NCI-H510A treated with DMSO at 0.1 percent for 48 hours (cell line): Measurements from ENCODE around the gene CFAP92.

Experiments
- DNase-seq: peaks from one replicate; lab custom pipeline; 2025; lab: John Stamatoyannopoulos, UW

CFAP92 gene

DNA sequence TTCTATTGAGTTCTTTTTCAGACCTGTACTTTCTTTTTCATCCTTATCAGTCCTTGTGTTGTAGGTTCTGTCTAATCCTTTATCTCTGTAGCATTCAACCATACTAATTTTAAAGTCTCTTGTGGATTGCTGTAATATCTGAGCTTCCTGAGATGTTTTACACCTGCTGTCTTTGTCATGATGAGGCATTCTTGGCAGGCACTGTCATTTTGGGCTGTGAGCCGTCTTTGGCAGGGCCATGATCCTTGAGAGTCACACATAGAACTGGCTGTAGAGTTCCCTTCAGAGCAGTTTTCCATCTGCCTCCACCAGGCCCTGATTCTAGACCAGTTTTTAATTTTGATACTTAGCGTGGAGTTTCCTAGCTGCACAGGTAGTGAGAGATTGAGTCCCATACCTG, 13.9 kb upstream of the CFAP92 start:
- DNase-seq = no peak

DNA sequence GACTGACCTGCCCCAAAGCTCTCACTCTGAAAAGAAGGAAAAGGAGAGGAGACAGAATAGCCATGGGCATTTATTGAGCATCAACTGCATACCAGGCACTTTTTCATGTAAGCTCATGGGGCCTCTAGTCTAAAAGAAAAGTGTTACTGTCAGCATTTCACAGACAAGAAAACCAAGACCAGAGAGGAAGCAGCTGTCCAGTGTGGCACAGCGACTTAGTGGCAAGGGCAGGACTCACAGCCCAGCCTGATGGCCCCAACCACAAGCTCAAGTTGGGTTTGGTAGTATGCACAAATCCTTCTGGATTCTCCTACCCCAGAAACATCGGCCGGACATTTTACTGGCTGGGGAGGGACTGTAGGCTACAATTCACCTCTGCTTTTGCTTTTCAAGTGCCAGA, 13.0 kb upstream of the CFAP92 start:
- no peak for DNase-seq

DNA sequence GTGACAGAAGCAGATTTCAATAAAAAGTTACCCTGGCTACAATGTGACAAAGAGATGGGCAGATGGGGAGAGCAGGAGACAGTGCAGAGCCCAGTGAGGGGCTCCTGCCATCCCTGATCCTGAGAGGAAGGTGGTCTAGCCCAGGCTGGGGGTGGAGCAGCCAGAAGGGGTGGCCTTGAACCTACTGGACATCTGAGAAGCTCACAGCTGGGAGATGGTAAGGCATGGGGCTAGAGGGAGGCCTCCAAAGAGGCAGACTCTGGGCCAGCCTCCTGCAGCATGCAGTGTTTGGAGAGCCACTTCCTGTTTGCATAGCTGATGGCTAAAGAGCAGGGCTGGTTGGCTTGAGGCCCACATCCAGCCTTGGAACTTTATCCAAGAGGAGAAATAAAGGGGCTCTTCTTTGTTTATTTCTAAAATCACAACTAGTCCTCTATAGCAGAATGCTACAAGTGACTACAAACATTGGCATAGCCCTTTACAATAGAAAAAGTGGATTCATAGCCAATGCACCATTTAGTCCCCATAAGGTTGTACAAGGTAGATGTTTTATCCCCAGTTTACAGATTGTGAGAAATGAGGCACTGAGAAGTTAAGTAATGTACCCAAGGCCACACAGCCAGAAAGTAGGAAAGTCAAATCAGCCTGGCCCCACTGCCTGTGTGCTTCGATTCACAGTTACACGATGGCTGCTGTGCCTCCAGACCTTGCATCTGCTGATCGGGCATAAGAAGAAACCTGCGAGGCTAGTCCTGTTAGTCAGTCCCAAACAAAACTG, 11.8 kb upstream of the CFAP92 start:
- peak; percentile 65 for DNase-seq

DNA sequence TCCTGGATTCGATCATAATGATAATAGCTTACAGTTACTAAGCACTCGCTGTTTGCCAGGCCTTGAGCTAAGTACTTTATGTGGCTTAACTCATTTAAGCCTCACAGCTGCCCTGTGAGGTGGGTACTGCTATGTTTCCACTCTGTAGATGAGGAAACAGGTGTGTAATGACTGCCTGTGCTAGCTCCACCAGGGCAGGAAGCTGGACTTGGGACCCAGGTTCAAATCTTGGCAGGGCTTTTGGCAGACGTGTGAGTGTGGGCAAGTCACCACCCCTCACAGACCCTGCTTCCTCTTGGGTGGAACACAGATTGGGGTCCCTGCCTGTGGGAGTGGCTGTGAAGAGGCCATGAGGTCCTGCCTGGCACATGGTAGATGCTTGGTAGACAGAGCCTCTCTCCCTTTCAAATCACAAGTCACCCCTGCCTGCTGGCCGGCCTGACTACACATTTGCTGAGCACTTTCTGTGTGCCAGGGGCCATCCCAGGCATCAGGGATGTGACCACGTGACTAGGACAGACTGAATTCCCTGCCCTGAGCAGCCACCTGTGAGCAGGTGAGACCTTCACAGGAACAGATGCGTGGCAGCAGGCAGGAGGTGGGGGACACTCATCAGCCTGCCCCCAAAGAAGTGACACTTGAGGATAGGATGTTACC, 10.9 kb upstream of the CFAP92 start:
- peak; percentile 53 for DNase-seq

DNA sequence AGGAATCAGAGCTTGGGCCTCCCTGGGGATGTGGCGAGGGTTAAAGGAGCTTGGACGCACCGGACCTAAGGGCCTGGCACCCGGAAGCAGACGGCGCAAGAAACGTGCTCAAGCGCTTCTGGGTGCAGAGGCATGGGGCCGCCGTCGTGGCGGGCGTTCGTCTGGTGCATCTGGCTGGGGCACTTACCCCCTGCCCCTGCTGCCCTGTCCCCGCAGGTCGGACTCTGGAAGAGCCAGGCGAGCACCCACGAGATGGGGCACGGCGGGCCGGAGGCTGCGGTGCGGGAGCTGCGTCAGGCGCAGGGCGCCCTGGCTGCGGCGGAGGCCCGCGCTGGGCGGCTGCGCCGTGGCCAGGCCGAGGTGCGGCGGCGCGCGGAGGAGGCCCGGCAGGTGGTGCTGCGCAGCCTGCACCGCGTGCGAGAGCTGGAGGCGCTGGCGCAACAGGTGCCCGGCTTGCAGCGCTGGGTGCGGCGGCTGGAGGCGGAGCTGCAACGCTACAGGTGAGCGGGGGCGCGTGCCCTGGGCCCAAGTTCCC, 9.8 kb upstream of the CFAP92 start:
- DNase-seq = peak; percentile 27

DNA sequence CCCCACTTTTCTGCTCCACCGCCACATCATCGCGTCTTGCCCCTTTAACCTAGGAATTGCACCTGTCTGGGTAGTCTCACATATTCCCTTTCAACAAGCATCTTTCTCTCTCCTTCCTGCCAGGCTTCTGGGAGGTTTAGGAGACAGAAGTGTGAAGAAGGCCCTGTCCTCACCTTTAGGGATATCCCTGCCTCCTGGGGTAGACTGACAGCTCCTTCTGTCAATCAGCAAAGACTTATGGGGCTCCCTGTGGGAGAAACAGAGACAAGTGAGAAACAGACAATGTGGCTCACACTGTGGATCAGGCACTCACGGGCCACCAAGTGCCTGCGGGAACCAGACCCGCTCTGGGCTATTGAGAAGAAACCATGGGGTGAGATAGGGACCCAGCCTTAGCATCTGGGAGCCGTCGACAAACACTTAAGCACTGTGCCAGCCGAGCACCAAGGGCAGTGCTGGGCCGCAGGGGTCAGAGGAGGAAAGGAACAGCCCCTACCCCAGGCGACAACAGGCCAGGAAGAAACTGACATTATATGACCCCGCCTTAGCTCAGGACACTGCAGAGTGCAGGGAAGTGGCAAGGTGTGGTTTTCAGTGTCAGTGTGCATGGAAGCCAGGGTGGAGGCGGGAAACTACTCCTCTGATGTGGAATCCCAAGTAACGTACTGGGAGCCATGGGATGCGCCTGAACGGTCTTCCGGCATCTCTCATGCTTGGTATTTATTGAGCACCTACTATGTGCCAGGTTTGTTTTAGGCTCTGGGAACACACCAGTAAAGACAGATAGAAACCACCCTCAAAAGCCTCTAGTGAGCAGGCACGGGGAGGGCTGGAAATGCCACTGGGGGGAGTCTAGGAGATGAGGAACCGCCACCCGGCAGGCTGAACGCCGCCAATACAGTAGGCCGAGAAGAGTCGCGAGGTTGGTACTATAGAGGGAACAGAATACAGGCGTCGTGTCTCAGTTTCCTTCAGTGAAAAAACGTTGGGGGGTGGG, 9.0 kb upstream of the CFAP92 start:
- DNase-seq = no peak

DNA sequence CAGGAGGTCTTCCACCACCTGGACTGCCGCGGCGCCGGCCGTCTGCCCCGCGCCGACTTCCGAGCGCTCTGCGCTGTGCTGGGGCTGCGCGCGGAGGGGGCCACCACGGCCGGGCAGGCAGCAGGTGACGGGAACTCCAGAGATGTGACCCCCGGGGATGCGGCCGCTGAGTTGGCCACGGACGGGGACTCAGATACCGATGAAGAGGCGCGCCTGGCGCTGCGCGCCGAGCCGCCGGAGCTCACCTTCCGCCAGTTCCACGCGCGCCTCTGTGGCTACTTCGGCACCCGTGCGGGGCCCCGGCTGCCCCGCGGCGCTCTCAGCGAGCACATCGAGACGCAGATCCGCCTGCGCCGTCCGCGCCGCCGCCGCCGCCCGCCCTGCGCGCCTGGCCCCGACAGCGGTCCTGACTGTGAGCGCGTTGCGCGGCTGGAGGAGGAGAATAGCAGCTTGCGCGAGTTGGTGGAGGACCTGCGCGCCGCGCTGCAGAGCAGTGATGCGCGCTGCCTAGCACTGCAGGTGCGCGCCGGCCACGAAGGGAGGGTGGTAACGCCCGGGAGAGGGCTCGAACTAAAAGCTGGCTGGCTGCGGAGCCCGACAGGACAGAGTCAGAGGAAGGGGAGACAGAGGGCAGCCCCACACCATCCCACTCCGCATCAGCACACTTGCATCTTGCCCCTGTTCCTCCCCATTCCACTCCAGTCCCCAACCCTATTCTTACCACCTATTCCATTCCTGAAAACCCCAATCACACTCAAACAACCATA, 8.1 kb upstream of the CFAP92 start:
- peak; percentile 15 for DNase-seq

DNA sequence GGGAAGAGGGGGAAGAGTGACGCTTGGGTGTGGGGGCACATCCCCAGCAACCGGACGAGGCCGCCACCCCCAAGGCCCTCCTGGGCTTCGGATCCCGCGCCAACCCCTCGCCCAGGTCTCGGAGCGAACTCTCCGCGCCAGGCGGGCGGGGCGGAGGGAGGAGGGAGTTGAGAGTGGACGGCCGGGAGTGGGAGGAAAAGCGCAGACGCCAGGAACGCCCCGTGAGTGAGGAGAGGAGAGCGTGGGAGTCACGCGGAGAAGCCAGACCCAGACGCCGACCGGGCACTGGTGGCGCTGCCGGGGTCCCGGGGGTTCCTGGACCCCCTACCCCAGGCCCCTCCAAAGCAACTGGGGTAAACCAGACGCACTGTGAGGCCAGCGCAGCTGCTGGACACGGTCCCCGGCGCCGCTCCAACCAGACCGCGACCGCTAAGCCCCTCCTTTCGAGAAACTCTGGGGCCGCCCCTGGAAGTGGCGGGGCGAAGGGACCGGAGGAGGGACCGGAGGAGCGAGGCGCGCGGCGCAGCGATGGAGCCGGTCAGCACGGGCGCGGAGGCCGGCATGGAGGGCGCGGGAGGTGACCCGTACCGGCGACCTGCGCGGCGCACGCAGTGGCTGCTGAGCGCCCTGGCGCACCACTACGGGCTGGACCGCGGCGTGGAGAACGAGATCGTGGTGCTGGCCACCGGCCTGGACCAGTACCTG, 7.4 kb upstream of the CFAP92 start, which contains the start of gene EFCC1:
EFCC1 (plus strand) TSS at position 204 of the 705 bp plus-strand sequence; CDS start at position 529, 325 bp downstream.
- DNase-seq = peak; percentile 36

DNA sequence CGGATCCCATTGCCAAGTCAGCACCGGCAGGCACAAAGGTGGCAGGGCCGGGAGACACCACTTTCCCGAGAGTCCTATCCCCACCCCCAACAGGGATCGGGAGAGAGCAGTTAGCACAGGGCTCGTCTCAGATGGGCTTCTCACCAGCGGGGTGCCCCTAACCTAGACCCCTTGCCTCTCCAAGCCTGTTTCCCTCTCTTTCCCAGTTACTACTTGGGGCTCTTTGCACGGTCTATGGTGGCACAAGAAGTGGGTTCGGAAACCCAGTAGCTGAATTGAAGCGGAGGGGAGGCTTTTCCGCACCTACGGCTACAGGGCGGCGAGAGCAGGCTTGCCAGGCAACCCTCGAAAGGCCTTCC, 6.8 kb upstream of the CFAP92 start:
- DNase-seq = no peak

DNA sequence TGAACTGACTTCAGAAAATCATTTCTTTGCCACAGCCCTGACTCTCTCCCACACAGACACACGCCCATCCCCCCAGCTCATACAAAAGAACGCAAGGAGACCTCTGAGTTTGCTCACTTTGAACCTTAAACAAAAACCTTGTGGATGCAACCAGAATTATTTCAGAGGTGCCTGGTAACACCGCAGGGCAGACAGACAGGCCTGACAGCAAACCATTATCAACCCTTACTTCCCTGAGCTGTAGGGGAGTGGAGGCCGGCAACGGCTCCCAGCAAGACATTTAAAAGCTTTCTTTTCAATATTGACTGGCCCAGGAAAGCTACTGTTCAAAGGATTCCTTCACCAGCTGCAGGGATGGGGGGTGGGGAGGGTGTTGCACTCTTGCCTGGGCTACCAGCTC, 5.2 kb upstream of the CFAP92 start:
- no peak for DNase-seq

DNA sequence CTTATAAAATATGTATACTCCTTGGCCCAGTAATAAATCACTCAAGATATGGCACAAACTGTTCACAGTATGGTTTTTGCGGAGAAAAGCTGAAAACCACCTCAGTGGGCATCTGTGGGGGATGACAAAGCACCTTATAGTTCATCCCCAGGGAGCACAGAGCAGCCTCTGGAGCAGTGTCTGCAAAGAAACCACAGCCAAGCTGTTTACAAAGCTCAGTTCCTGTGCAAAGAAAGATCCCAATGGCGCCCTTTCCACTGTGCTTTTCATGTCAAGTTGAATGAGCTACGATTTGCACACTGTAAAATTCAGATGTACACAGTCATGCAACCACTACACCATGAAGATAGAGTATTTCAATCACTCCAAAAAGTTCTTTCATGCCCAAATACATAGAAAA, 4.7 kb upstream of the CFAP92 start:
- no peak for DNase-seq

DNA sequence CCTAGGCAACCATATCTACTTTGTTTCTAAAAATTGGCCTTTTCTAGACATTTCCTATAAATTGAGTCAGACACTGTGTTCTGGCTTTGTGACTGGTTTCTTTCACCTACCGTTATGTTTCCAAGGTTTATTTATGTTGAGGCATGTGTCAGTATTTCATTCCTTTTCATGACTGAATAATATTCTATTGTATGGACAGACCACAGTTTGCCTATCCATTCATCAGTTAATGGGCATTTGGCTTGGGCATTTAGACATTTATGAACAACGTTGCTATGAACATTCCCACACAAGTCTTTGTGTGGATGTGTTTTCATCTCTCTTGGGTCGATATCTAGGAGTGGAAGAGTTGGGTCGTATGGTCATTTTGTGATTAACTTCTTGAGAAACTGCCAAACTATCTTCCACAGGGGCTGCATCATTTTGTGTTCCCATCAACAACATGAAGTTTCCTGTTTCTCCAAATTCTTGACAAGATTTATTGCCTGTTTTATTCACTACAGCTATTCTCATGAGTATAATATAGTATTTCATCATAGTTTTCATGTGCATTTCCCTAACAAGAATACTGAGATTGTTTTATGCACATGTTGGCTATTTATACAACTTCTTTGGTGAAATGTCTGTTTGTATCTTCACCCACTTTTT, 3.7 kb upstream of the CFAP92 start:
- no peak for DNase-seq

DNA sequence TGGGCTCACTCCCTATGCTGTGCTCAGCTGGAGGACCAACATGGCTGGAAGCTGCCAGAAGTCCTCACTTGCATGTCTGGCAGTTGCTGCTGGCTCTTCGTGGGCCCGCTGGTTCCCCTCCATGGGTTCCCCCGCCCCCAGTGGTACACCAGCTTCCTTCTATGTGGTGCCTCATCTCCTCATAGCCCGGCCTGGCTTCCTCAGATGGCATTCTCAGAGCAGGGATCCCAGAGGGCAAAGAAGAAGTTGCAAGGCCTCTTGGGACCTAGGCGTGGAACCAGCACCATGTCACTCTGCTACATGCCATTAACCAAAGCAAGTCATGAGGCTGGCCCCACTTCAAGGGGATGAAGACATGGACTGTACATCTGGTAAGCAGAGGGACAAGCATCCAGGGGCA, 2.9 kb upstream of the CFAP92 start:
- no peak for DNase-seq

DNA sequence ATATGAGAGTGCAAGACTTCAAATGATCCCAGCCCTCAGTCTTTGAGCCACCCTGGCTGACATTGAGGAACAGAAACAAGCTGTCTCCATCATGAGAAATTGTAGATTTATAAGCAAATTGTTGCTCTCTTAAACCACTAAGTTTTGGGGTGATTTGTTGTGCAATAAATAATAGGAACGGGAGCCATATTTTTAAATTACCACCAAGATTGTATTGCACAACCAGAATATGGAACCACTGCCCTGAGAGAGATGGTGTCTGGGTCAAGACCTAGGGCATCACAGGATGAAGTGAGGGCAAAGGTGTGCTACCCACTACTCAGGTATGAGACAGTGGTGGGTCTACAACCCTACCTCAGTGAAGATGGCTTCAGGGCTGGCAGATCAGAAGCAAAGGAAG, 2.3 kb upstream of the CFAP92 start:
- DNase-seq = no peak

DNA sequence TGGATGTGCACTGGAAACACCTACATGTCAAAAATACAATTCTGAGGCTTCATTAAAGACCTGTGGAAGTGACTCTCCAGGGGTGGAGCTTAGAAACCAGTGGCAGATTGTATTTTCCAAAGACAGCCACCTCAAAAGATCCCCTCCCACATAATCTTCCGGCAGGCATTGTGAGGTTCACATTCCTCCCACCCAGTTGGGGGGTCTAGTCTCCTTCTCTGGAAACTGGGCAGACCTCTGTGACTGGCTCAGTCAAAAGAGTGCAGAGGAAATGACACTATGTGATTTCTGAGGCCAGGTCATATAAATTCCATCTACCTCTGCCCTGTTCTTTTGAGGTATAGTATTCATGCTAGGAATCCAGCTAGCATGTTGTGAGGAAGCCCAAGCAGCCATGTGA, 1.9 kb upstream of the CFAP92 start:
- no peak for DNase-seq

DNA sequence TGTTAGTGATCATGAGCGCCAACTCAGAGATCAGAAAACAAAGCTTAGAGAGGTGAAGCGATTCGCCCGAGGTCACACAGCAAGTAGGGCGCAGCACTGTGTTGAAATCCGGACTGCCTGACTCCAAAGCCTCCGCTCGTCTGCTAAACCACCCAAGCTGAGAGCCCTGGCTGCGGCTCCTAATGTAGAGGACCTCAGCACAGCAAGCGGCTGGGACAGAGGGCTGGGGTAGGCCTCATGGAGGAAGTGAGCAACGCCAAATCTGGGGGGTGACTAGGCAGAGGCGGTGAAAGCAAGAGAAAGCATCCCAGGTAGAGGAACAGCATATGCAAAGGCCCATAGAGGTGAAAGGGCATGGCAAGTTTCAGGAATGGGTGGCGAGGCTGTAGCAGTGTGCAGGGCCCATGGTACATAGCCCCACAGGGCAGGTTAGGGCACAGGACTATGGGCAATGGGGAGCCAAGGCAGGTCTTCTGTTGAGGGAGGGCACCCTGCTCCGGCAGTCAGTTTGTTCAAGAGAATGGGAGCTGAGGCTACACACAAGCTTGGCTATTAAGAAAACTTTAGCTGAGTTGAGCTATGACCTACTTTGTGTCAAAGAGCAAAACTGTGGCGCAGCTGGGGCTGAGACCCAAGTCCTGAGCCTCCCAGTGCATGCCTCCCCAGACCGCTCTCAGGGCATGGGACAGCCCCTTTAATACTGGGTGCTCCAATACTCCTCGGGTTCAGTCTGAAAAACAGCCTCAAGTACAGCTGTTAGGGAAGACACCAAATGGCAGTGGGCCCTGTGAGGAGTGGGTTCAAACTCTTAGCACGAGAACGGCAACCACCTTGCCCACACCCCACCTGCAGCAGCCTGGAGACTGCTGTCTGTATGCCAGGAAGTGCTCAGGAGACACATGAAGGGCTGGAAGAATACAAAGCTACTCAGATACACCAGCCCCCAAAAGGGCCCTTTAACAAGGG, 988 bp upstream of the CFAP92 start:
- no peak for DNase-seq

DNA sequence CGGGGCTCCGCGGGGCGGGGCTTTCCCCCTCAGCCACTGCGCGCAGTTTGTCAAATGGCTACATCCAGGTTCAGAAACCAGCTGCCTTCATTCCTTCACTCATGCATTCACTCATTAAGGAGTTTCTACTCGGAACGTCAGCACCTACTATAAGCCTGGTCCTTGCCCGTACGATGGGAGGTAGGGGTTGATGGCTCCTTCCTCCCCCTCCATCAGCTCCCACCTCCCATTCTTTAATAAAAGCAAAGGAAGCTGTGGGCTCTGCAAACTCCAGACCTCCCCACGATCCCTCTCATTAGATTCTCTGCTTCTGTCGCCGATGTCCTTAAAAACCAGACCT, 267 bp upstream of the CFAP92 start:
- no peak for DNase-seq

DNA sequence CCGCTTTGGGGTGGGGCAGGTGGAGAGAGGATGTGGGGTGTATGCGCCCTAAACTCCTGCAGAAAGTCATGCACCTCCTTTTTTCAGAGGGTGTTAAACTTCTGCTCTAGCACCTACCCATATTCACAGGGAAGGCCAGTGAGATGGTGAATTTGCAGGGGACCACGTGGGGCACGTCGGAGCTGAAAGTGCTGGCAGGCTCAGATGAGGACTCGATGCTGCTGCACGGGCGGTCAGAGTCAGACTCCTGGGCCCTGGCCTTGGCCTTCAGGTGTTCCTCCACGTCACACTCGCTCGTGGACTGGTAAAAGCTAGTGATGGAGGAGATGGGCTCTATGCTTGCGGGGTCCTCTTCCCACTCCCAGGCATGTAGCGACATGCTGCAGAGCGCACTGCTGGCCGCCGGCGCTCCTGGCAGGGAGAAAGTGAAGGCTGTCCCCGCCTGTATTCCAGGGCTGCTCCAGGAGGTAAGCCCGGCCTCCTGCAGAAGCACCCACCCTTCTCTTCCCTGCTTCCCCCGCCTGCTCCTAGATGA, 883 bp downstream of the CFAP92 start:
- DNase-seq = no peak

DNA sequence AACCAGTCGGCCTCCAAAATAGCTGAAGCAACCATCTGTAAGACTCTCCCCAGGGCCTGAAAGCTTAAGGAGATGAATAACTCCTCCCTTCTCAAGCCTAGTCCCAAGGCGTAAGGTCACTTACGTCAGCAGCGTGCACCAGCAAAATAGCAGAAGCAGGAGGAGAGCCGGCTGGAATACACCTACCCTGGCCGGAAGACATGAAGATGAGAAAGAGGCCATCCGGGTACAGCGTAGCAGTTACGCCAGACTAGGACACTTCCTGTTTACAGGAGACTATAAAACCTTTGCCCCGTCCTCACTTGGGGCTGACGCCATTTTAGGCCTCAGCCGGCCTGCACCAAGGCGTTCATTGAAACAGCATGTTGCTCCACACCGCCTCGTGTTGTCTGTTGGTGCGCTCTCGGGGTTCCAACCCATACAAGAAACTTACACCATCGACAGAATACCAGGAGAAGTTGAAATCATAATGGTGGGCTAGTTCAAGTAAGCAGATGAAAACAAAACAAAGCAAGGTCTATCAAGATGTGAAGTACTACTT, 2.5 kb downstream of the CFAP92 start:
- no peak for DNase-seq
